GM19193 (cell line): ENCODE results near the gene PLVAP.

Source experiments
- POLR2A ChIP-seq: IDR thresholded peaks from 4 replicates; pipeline ENCODE4 v1.6.1; 2011; ENCODE audit not compliant: insufficient read depth, insufficient read length; ENCODE audit errors: extremely low read depth

Gene PLVAP

DNA sequence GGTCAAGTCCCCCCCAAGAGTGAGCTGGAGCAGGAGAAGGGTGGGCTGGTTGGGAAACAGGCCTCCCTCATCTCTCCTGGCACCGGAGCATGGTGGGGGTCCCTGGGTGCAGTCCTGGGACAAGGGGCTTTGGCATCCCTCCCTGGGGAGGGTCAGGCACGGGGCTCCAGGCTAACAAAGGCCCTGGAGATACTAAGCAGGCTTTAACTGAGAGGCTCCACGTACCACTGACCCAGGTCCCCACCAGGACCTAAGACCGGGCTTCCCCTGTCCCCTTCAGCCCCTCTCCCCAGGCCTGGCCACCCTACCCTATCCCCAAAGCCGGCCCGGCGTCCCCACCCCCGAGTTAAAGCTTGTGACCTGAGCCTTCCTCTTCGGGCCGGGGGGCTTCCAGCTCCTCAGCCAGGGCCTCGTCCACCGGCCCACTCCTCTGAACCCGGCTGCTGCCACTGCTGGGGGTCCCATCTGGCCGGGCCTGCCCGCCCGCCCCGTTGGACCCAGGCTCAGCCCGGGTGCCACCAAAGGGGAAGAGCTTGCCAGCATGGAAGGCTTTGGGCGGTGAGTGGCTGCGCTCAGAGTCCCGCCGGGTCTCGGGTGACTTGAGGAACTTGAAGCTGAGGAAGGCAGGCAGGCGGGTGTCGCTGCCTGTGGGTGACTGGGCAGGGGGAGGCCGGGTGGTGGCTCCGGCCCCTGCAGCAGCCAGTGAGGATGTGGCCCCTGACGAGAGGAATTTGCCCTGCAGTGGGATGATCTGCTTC is 52.6 kb downstream of the PLVAP start:
- TF ChIP-seq POLR2A, result no peak

DNA sequence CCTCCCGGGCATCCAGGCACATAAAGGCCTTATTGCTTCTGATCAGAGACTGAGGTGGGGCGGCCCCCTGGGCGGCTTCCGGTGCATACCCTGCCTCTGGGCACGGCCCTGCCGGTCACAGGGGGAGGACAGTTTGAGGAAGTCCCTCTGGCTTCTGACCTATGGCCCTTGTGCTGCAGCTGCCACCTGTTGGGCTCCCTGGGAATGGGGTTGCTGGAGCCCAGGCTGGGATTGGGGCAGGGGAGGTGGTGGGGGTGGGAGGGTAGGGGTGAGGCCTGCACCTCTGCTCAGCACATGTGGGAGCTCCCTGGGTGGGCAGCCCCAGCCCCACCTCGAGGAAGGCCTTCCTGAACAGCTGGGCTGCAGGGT is 53.2 kb downstream of the PLVAP start:
- no peak for TF ChIP-seq POLR2A

DNA sequence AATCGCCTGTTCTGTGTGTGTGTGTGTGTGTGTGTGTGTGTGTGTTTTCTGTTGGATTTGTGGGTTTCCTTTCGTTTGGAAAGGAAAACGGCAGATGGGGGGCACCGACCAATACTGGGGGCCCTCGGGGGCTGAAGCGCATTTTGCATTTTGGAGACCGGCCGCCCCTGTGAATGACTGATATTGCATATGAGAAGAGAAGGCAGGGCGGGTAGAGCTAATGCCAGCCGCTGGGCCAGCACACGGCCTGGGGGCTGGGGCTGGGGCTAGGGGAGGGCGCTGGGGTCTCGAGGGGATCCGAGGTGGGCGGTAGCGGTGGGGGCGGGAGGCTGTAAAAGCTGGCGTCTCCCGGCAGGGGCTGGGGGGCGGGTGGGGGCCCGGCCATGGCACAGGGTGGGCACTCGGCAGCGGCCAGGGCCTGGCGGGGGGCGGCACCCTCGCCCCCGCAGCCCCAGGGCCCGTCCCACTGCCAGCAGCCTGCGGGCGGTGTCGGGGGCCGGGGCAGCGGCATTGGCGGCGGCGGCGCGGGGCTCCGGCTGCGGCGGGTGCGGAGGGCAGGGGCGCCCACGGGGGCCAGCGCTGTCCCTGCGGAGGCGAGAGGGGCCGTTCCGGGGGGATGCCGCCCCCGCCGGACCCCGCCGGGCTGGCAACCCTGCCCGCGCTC is 53.7 kb downstream of the PLVAP start:
- no peak for TF ChIP-seq POLR2A

GRCh38 chr19:17322854-17323253 is 54.3 kb downstream of the PLVAP start:
- no peak for TF ChIP-seq POLR2A

GRCh38 chr19:17321655-17322489 is 55.3 kb downstream of the PLVAP start:
- peak; percentile 29 for TF ChIP-seq POLR2A

DNA sequence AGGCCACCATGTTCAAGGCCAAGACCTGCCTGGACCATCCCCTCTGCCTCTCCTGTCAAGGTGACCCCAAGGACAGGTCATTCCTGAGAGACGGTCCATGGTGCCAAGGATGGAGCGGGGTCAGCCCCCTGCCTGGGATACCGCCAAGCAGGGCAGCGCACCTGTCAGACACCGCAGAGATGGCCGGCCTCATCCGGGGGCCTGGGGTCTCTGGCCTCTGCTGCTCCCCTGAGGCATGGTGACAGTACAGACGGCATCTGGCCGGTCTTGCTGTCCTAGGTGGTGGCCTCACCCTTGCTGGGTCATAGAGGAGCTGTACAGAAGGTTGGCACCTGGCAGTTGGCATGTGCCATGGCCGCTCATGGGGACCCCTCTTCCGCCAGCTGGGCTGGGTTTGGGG is 56.7 kb downstream of the PLVAP start:
- no peak for TF ChIP-seq POLR2A

DNA sequence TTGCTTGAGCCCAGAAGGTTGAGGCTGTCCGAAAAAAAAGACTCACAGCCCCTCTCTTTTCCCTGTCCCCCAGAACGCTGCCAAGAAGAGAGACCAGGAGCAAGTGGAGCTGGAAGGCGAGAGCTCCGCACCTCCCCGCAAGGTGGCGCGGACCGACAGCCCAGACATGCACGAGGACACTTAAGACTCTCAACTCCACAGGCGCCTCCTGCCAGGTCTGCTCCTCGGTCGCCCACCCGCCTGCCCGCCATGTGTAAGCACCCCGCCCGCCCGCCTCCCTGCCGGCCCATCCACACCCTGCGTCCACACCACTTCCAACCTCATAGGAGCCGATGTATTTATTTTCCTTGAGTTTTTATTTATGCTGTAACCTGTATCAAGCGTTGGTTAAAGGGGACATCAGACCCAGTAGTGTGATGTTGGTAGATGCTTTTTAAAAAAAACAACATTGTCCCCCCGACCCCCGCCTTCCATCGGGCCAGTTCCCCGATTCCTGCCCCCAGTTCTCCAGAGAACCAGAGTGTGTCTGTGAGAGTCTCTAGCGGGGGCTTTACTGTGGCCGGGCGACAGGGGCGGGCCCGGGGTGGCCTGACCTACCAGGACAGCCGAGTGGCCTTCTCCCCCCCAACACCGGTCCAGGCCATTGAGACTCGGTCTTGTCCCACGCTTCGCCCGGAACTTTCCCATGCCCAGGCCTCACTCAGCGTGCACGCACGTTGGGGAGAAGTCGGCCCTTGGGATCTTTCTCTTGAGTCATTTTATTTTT is 57.5 kb downstream of the PLVAP start:
- TF ChIP-seq POLR2A, result no peak

GRCh38 chr19:17318966-17319365 is 58.2 kb downstream of the PLVAP start:
- TF ChIP-seq POLR2A, result no peak

DNA sequence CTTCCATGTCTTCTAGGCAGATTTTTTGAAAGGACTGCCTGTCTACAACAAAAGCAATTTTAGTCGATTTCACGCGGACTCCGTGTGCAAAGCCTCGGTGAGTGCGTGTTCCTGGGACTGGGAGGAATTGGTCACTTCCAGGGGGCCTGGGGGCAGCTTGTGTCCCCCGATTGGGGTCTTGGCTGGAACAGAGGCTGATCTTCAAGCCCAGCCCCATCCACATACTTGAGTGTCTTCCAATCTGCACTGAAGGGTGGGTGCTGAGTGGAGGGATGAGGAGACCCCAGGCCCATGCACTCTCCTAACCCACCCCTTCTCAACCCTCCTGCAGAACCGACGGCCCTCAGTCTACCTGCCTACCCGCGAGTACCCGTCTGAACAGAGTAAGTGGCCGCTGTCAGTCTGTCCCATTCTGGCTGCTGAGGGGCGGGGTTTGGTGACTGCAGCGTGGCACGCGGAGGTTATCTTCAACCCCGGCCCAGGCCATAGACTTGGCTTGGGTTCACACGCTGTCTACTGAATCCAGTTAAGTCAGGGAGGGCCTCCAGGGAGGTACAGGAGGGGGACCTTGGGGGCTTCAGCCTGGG is 63.0 kb downstream of the PLVAP start:
- no peak for TF ChIP-seq POLR2A

- no peak for TF ChIP-seq POLR2A
Measured at GRCh38 chr19:17312189-17313113, 64.7 kb downstream of the PLVAP start.

DNA sequence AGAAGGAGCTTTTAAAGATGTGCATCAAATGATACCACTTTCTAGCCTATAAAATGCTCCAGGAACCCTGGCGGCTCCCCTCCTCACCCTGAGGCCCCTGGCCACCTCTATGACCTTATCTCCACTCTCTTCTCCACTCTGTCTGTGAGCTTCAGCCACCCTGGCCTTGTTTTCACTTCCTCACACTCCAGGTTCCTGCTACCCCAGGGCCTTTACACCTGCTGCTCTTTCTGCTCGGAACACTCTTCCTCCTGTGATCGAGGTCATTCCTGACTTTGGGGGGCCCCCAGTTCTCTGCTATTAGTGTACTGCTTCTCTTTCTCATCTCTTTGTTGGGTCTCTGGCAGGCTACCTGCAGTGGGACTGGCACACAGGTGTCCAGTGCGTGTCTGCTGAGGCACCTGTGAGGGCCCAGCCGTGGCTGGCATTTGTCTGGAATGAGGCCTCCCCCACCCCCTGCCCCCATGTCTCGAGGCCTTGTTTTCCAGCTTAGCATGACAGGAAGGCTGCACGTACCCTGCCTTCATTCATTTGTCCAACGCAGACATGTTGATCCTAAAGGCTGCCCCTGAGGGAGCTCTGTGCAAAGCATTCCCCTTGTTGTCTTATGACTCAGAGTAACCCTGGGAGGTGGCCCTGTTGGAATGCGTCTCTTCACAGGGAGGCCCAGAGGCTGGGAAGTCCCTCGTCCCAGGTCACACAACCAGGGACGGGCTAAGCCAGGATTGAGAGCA is 65.5 kb downstream of the PLVAP start:
- TF ChIP-seq POLR2A, result no peak

- no peak for TF ChIP-seq POLR2A
Measured at GRCh38 chr19:17309965-17310461, 67.1 kb downstream of the PLVAP start.
